Left lung (tissue), 10 donors: Measurements from ENCODE around the gene RASSF5. TPM values are rescaled to one million over a fixed set of nuclear protein-coding genes. Genes with fewer than 3 reads are reported as not detected.

Experiments
- ATAC-seq: fragments of 200-7000 bp; cut with Tn5 transposase; one replicate; pipeline ENCODE4 v1.9.1; 2020; ENCODE audit warnings: moderate library complexity
- DNase-seq, 4 donors: peaks; one replicate each; pipeline ENCODE4 v3.0.0-alpha.2; 2013 to 2020
- H3K27ac ChIP-seq, 2 donors: fragments of 200-600 bp; sonication (generic) in 1 of 2; one replicate each; pipeline versions ENCODE4 v1.5.0 to v1.8.0; 2020 to 2021
- H3K27me3 ChIP-seq, 2 donors: fragments of 200-600 bp; sonication (generic) in 1 of 2; one replicate each; pipeline versions ENCODE4 v1.5.0 to v1.8.0; 2020 to 2021
- H3K36me3 ChIP-seq, 2 donors: fragments of 200-600 bp; sonication (generic) in 1 of 2; one replicate each; pipeline versions ENCODE4 v1.5.0 to v1.8.0; 2020 to 2021
- H3K4me1 ChIP-seq, 2 donors: fragments of 200-600 bp; one replicate each; pipeline ENCODE4 v1.8.0; 2021
- H3K4me3 ChIP-seq, 2 donors: fragments of 200-600 bp; sonication (generic) in 1 of 2; one replicate each; pipeline versions ENCODE4 v1.5.0 to v1.8.0; 2020 to 2021; ENCODE audit warnings: mild to moderate bottlenecking in 1 of 2
- H3K9me3 ChIP-seq, 2 donors: fragments of 200-600 bp; sonication (generic) in 1 of 2; one replicate each; pipeline versions ENCODE4 v1.5.0 to v1.8.0; 2020 to 2021
- CTCF ChIP-seq, 2 donors: fragments of 200-600 bp; sonication (generic) in 1 of 2; IDR thresholded peaks; one replicate each; pipeline versions ENCODE4 v1.5.0 to v1.8.0; 2021; ENCODE audit warnings: antibody characterized with exemption in 2 of 2
- intact Hi-C, 2 donors: fragments of 100-400 bp; cut with DNase I; formaldehyde crosslinking; loops; one replicate each; pipeline versions ENCODE4 v1.11.2 to v1.14.2; 2022
- polyA plus RNA-seq, 6 donors: library from polyadenylated mRNA; unstranded; fragments of 120-200 nt; gene quantifications; one replicate each; pipeline ENCODE4 v1.2.1, GENCODE V29; 2013; ENCODE audit not compliant: insufficient read length in 6 of 6
- total RNA-seq, 2 donors: library from RNA; stranded (reverse); fragmentation: NEBNext Ultra II Directional; extraction: Animal tissue kit (Norgen Biotek cat#: 25700); gene quantifications; one replicate each; pipeline ENCODE4 v1.2.1, GENCODE V29; 2021
- donor health status: DM: no; HTN: yes; CAD: no.
- donor health status: DM: no; HTN: no; CAD: no.

The RASSF5 gene
- total and polyA plus RNA-seq, 8 donors = 5.8 to 40.9 (median 11.6) TPM

- Histone ChIP-seq H3K27me3 (no peaks in the 10 kb centered on the region), H3K4me3 (peak overlapping the region in 1 of 2 donors; percentile 80), H3K36me3 (no peaks in the 10 kb centered on the region), H3K9me3 (no peaks in the 10 kb centered on the region), H3K27ac (peak overlapping the region in 1 of 2 donors; percentile 99), H3K4me1 (peaks cover 25 to 68% of the 10 kb centered on the region in 2 donors)
- ATAC-seq (no peak), DNase-seq (no peak)
- TF ChIP-seq CTCF (IDR thresholded peaks at IDR 0.05) = no peak
- intact Hi-C loops = no loop called here
These were observed 48.9 kb downstream of the RASSF5 start for GRCh38 chr1:206556047-206556749.

DNA sequence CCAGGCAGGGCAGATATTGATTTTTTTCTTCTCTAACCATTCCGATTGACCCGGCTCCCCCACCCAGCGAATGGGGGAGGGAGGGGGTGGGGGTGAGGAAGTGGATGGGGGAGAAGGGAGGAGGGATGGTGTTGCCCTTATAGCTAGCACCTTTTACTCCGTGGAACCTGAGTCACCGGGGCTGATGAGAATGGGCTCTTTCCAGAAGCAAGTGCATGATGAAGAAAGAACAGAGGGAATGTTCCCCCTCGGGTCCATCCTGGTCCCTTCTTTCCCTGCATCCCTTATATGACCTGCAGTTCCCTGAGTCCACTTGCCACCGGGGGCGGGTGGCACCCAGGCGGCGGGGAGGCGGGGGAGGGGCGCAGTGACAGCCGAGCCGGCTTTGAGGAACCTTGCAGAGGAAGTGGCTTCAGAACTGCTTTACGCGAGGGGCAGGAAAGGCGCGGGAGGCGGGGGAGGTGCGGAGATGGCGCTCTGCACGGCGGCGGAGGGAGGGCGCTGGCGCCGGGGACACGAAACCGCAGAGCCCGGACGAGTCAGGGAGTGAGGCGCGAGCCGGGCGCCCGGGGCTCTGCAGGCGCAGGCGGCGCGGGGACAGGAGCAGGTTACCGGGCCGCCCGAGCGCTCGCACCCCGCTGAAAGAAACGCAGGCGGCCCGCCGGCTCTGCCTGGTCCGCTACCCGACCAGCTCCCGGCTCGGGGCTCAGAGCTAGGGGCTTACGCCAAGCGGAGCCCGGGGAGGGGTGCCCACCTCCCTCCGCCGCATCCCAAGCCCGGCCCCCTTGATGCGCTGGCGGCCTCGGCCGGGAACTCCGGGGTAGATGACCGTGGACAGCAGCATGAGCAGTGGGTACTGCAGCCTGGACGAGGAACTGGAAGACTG is 49.7 kb downstream of the RASSF5 start:
- peak in 3 of 4 donors; percentile 55 to 98 (median 93) for DNase-seq
- intact Hi-C loops = no loop called here
- Histone ChIP-seq H3K36me3 (peaks cover 0 to 6% of the 10 kb centered on the region in 2 donors), H3K4me3 (peak overlapping the region; percentile 58 to 80), H3K9me3 (no peaks in the 10 kb centered on the region), H3K27me3 (no peaks in the 10 kb centered on the region), H3K4me1 (peaks cover 25 to 73% of the 10 kb centered on the region in 2 donors), H3K27ac (peak overlapping the region; percentile 84 to 99)
- TF ChIP-seq CTCF (IDR thresholded peaks at IDR 0.05) = peak in 1 of 2 donors; percentile 18
- peak; percentile 76 for ATAC-seq

DNA sequence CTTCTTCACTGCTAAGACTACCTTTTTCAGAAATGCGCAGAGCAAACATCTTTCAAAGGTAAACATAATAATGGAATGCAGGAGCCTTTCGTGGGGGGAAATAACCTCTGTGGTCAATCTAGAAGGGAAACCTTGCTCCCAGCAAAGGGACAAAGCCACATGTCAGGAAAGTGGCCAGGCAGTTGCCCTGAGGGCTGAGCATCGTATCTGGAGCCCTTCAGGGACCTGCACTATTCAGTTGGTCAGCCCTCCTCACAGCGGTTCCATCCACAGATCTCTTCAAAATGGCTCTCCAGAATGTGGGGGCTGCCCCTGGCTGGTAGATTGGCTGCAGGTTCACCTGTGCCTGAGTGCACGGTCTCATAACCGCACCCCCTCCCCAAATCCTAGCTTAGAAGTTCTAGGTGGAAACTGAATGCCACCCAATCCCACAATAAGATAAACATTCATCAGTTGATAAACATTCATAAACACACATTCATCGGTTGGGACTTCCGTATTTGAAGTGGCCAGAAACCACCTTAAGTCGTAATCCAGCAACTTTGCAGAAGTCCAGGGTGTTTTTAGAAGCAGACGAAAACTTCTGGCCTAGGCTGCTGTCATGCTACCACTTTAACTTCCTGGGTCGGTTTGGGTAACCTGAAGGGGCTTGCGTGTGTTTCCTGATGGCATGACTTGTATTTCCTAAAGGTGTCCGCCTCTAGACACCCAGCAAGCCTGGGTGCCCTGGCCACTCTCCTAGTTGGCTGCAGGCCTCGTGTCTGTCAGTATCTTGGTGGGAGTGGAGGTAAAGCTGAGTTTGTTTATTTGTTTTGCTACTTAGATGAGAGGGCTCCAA is 50.5 kb downstream of the RASSF5 start:
- intact Hi-C loops = no loop called here
- H3K4me1 ChIP-seq = peaks cover 25 to 82% of the 10 kb centered on the region in 2 donors
- no peaks in the 10 kb centered on the region for H3K27me3 ChIP-seq
- DNase-seq (peak in 2 of 4 donors; percentile 21 to 49), ATAC-seq (peak; percentile 19)
- H3K27ac ChIP-seq = peak overlapping the region; percentile 84 to 99
- peaks cover 0 to 11% of the 10 kb centered on the region in 2 donors for H3K36me3 ChIP-seq
- H3K9me3 ChIP-seq = no peaks in the 10 kb centered on the region
- no peak for TF ChIP-seq CTCF (IDR thresholded peaks at IDR 0.05)
- peak overlapping the region; percentile 58 to 80 for H3K4me3 ChIP-seq

DNA sequence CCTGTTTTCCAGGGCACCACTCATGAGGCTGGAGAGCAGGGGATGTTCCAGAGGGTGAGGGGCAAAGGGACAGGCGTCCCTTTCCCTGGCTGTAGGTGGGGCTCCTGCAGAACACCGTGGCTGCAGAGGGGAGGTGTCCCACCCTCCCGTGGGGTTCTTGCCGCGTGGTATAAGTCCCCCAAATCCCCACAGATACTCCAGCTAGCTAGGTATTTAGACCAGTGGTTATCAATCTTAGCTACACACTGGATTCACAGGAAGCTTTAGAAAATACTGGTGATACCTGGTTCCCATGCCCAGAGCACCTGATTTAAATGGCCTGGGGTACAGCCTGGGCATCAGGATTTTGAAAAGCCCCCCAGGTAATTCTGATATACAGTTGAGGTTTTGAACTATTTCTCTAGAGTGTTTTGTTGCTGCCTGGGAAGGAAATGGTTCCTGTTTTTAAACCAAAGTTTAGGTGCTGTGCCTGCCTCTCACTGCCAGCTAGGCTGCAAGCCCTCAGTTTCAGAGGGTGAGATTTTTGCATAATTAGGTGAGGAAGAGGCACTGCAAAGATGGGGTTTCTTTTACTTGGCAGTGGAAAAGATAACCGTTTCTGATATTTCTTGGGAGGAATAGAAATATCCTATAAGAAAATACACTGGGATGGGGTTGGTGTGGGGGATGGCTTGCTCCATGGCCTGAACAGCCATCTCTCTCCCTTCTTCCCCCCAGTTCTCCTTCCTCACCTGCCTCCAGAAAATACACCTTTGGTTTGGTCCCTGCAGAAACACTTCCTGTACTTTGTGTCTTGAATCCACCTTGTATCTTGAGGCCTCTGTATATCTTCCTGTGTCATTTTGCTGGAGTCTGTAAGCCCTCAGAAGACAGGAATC is 51.7 kb downstream of the RASSF5 start:
- ATAC-seq = no peak
- no peak for TF ChIP-seq CTCF (IDR thresholded peaks at IDR 0.05)
- H3K27ac ChIP-seq = peak overlapping the region; percentile 84 to 99
- H3K36me3 ChIP-seq = peaks cover 0 to 15% of the 10 kb centered on the region in 2 donors
- no peaks in the 10 kb centered on the region for H3K27me3 ChIP-seq
- H3K4me1 ChIP-seq = peaks cover 25 to 94% of the 10 kb centered on the region in 2 donors
- DNase-seq = no peak
- intact Hi-C loops = no loop called here
- H3K4me3 ChIP-seq = peak overlapping the region in 1 of 2 donors; percentile 80
- H3K9me3 ChIP-seq = no peaks in the 10 kb centered on the region
